GM19043 (cell line): ENCODE measurements around the gene DCAF17.

Experiments used
- ATAC-seq: cut with Tn5 transposase; IDR thresholded peaks from one replicate; pipeline ENCODE4 v1.9.1; 2021; ENCODE audit warnings: low read depth; ENCODE audit not compliant: unreplicated experiment

Gene DCAF17

DNA sequence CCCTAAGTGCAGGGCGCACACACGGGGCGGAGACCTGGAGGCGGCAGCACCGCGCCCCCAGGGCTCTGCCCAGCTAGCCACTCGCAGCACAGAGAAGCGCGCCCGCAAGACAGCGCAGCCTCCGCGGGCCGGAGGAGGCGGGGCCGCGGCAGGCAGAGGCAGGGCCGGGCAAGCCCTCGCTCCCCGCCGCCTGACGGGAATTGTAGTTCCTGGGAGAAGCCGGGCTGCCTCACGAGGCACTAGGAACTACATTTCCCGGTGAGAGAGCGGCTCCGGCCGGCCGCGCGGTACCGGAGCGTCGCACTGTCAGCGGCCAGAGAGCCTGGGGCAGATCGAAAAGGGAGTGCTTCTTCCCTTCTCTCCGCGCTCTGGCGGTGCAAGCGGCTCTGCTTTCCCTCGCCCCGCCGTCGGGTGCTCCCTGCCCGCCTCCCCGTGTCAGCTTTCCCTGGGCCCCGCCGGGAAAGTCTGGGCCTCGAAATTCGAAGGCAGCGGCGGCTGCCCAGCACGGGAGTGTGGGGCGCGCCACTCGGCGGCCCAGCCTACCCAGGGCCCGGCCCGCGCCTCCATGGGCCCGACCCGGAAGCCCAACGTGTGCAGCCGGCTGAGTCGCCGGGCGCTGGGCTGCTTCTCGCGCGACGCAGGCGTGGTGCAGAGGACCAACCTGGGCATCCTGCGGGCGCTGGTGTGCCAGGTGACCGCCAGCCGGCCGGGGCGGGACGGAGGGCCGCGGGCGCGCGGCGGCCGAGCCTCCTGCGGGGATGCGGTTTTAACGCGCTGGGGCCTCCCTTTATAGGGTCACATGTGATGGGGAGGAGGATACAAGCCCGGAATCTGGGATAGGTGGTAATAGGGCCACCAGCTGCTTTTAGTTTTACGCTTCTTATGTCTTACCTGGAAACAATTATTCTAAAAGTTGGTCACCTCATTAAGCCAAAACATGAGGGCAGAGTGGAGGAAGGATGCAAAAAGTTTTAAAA lies at the start of gene DCAF17:
Gene DCAF17 (plus strand): TSS at position 214 of the 977 bp plus-strand sequence. CDS start 352 bp downstream, at position 566.
- ATAC-seq, result peak; percentile 91

DNA sequence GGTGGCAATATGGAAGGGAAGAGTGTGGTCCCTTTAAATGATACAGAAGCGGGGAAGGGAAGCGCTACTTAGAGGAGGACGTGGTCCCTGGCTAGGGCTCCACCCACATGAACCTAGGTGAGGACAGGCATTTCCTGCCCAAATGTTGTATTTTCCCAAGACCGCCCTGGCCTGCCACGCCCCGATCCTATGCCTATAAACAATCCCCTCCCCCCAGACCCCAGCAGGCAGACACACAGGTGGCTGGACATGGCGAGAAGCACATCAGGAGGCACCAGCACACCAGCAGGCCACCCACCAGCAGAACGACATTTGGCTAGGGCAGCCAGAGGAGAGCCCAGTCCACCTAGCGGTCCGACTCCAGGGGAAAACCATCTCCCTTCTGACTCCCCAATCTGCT lies 47.4 kb upstream of the DCAF17 start:
- ATAC-seq, result no peak

GRCh38 chr2:171387052-171387451 lies 47.0 kb upstream of the DCAF17 start:
- no peak for ATAC-seq

DNA sequence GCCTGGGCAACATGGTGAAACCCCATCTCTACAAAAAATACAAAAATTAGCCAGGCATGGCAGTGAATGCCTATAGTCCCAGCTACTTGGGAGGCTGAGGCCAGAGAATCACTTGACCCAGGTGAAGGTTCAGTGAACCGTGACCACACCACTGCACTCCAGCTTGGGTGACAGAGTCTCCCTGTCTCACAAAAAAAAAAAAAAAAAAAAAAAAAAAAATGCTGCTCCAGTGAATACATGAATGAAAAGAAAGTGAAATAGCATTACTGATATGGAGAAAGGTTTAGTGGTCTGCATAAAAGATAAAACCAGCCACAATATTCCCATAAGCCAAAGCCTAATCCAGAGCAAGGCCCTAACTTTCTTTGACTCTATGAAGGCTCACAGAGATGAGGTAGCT lies 44.7 kb upstream of the DCAF17 start:
- peak; percentile 48 for ATAC-seq

DNA sequence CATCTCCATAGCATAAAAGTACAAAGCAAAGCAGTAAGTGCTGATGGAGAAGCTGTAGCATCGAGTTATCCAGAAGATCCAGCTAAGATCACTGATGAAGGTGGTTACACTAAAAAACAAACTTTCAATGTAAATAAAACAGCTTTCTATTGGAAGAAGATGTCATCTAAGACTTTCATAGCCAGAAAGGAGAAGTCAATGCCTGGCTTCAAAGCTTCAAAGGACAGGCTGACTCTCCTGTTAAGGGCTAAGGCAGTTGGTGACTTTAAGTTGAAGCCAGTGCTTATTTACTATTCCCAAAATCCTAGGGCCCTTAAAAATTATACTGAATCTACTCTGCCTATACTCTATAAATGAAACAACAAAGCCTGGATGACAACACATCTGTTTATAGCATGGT lies 44.2 kb upstream of the DCAF17 start:
- ATAC-seq, result no peak

DNA sequence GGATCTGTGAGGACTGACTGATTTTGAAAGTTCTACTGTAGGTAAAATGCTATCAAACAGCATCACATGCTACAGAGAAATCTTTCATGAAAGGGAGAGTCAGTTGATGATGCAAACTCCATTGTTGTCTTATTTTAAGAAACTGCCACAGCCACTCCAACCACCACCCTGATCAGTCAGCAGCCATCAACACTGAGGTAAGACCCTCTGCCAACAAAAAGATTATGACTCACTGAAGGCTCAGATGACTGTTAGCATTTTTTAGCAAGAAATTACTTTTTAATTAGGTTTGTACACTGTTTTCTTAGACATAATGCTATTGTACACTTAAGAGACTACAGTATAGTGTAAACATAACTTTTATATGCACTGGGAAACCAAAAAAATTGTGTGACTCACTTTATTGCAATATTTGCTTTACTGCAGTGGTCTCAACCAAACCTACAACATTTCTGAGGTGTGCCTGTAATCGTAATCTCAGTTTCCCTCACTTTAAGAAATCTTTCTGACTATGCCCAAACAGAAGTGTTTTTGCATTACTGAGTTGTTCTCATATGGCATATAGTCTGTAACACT lies 43.0 kb upstream of the DCAF17 start:
- ATAC-seq, result no peak

DNA sequence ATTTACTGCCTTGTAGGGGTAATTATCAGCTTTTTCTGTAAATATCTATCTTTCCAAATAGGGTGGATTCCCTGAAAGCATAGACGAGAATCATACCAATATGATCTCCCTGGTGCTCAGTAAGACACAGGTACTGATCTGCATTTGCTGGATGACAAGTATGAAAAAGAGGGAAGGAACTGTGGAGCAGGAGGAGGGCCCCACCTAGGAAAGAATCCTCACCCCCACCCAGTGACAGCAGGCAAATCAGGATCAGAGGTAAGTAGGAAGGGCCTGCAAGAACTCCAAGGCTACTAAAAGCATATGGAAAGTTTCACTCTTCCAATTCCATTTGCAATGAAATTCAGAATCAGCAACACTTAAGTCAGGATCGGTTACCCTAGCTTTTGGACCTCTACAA lies 42.5 kb upstream of the DCAF17 start:
- no peak for ATAC-seq

GRCh38 chr2:171393487-171393886 lies 40.5 kb upstream of the DCAF17 start:
- ATAC-seq, result no peak

DNA sequence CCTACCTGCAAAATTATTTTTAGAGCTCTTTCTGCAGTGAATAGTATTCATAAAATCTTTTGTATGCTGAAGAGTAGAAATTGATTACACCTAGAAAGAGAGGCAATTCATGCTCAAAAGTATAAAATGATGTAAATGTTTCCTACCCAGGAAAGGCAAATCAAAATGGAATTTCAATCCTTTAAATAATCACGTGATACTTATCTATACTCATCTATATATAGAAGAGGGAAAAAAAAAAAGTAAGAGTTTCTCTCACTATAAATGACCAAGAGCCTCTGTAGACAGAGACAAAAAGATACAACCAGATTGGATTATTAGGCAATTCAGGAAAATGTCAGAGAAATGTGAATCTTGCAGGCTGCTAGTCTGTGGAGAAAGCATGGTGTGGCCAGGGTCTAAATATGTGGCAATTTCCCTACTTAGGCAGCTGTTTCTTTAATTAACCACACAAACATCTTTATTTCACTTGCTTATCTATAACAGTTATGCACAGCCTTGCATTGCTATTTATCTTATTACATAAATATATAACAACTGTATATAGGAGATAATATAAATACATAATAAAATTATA lies 39.8 kb upstream of the DCAF17 start:
- no peak for ATAC-seq

DNA sequence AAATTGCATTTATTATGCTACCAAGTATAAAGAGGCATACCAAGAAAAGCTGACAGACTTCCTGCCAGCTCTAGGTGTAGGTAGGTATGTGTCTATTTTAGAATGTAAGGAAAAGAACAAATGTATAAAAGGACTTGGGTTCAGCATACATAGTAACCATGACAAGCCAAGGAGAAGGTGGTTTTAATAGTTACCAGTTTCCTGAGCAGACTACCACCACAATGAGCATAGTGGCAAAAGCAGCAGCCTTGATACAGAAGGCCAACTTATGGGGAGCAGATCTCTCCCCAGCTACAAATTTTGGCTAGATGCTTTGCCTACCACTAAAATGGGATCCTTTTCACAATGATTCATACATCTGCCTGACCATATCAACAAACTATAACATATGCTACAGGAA lies 34.7 kb upstream of the DCAF17 start:
- no peak for ATAC-seq

GRCh38 chr2:171400395-171400794 lies 33.6 kb upstream of the DCAF17 start:
- ATAC-seq, result no peak

- ATAC-seq, result no peak
Observed at GRCh38 chr2:171401947-171402346, 32.1 kb upstream of the DCAF17 start.

- no peak for ATAC-seq
Observed at GRCh38 chr2:171402906-171403580, 31.0 kb upstream of the DCAF17 start.

DNA sequence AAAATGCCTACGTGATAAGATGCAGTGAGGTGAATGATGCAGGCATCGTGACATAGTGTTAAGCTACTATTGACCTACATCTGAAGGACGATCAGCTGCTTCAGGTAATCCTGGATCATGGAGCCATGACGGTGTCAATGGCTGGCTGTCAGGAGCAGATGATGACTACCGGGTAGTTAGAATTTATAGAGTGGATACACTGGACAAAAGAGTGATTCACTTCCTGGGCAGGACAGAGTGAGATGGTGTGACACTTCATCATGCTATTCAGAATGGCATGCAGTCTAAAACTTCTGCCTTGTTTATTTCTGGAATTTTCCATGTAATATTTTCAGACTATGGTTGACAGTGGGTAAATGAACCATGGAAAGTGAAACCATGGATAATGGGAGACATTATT lies 29.8 kb upstream of the DCAF17 start:
- ATAC-seq, result no peak

GRCh38 chr2:171404719-171405118 lies 29.3 kb upstream of the DCAF17 start:
- no peak for ATAC-seq

DNA sequence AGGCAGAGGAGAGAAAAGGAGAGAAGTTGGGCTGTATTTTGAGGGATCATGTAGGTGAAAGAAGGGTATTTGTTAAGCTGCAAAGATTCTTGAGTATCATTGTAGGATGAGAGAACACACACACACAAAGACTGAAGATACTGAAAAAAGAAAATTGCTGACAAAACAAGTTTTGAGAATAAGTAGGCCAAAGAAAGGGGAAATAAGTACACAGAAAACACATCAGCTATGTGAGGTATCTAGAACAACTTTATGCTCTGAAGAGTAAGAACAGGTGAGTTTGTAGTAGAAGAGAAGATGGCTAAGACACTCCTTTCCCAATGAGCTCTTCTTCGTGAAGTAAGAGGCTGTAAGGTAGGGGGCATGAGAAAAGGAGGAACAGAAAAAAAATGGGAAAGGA lies 28.5 kb upstream of the DCAF17 start:
- ATAC-seq, result no peak

- ATAC-seq, result peak; percentile 48
Observed at GRCh38 chr2:171406044-171406443, 28.0 kb upstream of the DCAF17 start.

DNA sequence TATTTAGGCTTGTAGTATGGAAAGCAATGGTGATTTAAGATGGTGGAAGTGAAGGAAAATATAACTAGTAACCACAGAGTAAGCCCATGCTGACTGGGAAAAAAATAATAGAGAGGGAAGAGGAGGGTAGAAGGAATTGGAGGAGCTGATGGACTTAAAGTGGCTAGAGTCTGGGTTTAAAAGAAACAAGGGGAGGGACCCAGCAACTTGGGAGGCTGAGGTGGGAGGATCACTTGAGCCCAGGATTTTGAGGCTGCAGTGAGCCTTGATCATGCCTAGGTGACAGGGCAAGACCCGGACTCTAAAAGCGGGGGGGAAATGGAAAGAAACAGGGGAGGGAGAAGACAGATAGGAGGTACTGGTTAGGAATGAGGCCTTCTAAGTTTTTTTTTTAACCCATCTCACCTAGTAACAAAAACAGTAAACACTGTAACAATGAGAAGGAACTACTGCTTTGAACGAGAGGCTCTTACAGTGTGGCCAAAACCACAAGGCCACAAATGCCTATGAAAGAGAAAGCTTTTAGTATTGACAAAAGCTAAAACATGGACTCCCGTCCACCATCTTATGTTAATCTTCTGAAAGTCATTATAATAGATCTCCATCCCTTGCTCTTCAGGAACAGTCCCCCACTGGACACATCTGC lies 26.9 kb upstream of the DCAF17 start:
- no peak for ATAC-seq

DNA sequence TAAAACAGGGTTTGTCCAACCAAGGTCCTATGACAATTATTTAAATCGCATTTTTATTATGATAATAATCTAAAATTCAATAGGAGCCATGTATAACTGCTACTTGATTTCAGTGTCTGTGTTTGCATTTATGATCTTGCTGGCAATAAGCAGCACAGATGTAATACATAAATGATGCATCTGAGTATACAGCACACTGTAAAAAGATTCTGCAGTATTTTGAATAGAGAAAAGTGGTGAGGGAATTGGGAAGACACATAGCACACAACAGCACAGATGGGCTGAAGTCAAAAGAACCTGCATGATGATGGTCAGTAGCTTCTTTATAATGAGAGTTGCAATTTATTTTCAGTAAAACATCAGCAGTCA lies 26.4 kb upstream of the DCAF17 start:
- no peak for ATAC-seq

DNA sequence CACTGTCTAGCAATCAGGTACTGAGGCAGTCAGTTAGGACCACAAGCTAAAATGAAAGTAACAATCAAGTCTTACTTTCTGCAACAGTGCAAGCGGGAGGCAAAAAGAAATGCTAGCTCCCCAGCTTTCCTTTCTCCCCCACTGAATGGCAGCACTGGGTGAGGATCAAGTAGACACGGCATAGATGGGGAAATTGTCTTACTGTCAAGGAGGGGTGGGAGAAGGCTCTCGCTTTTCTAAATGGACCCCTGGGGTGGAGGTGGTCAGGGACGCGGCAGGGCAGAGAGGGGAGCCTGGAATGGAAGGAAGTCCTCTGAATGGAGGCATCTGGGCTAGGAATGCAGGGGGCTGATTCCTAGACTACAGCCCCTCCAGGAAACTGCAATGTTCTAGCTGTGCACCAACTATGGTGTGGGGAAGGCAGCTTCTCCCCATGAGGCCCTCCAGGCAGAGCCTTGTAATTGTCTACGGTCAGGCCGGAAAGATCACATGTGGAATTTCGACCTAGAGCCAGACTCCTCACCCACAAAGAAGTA lies 24.5 kb upstream of the DCAF17 start:
- ATAC-seq, result no peak
